ENCODE data around the gene KRTDAP. TPM values are rescaled to one million over a fixed set of nuclear protein-coding genes. Genes with fewer than 3 reads are reported as not detected.

The KRTDAP gene
- total and polyA plus RNA-seq, 4 experiments from 2014 or later = not detected

GRCh38 chr19:35455616-35456201 is 34.6 kb downstream of the KRTDAP start:
- H3K27me3 ChIP-seq (ENCODE audit: insufficient read depth, low read length) = no peaks in the 10 kb centered on the region
- Mint-ChIP-seq H3K4me1 (peaks cover 33 to 70% (median 50%) of the 10 kb centered on the region in 4 donors), H3K36me3 (no peaks in the 10 kb centered on the region), H3K4me3 (peak overlapping the region in 4 of 8 donors; percentile 10 to 29 (median 26)), H3K9me3 (no peaks in the 10 kb centered on the region), H3K27ac (peak overlapping the region in 3 of 7 donors; percentile 38 to 57 (median 55)), H3K27me3 (peaks cover 0 to 2% of the 10 kb centered on the region in 2 donors)
- ChIA-PET CTCF (ENCODE audit: partially characterized antibody) (interaction anchor here (1.6 kb wide), 1 partner anchor 102 kb away, joined by 5 read pairs; no protein-coding TSS in a partner anchor), POLR2A (ENCODE audit: partially characterized antibody) (no interaction called here)
- DNase-seq = peak in 3 of 5 donors; percentile 6 to 16 (median 12)
- no peak overlapping the region for H3K4me3 ChIP-seq (ENCODE audit: low read length in 2 of 2)
- no peak overlapping the region for H3K27ac ChIP-seq (ENCODE audit: low read depth, low read length)
- no peaks in the 10 kb centered on the region for H3K36me3 ChIP-seq (ENCODE audit: insufficient read depth, low read length)
- intact Hi-C loops (cut with micrococcal nuclease) = no loop called here
- H3K4me1 ChIP-seq (ENCODE audit: insufficient read depth, low read length) = peaks cover 53% of the 10 kb centered on the region
- H3K9me3 ChIP-seq (ENCODE audit: control insufficient read depth in 1 of 2, low read length in 2 of 2) = no peaks in the 10 kb centered on the region

GRCh38 chr19:35454663-35455062 is 35.6 kb downstream of the KRTDAP start:
- Mint-ChIP-seq H3K36me3 (no peaks in the 10 kb centered on the region), H3K27me3 (peaks cover 0 to 2% of the 10 kb centered on the region in 2 donors), H3K9me3 (no peaks in the 10 kb centered on the region), H3K4me3 (no peak overlapping the region), H3K4me1 (peaks cover 29 to 72% (median 46%) of the 10 kb centered on the region in 4 donors), H3K27ac (no peak overlapping the region)
- ChIA-PET CTCF (ENCODE audit: partially characterized antibody) (interaction anchor here (0.7 to 1.6 kb wide), 2 partner anchors 101 to 547 kb away, joined by 4 to 5 read pairs; no protein-coding TSS in a partner anchor), POLR2A (ENCODE audit: partially characterized antibody) (no interaction called here)
- Histone ChIP-seq H3K27me3 (ENCODE audit: insufficient read depth, low read length) (no peaks in the 10 kb centered on the region), H3K27ac (ENCODE audit: low read depth, low read length) (no peak overlapping the region), H3K4me3 (ENCODE audit: low read length in 2 of 2) (no peak overlapping the region), H3K9me3 (ENCODE audit: control insufficient read depth in 1 of 2, low read length in 2 of 2) (no peaks in the 10 kb centered on the region), H3K4me1 (ENCODE audit: insufficient read depth, low read length) (peaks cover 59% of the 10 kb centered on the region), H3K36me3 (ENCODE audit: insufficient read depth, low read length) (no peaks in the 10 kb centered on the region)
- intact Hi-C loops (cut with micrococcal nuclease) = no loop called here
- DNase-seq = no peak

- Histone ChIP-seq H3K4me1 (ENCODE audit: insufficient read depth, low read length) (peaks cover 39% of the 10 kb centered on the region), H3K9me3 (ENCODE audit: control insufficient read depth in 1 of 2, low read length in 2 of 2) (no peaks in the 10 kb centered on the region), H3K27ac (ENCODE audit: low read depth, low read length) (peak overlapping the region; percentile 15), H3K36me3 (ENCODE audit: insufficient read depth, low read length) (no peaks in the 10 kb centered on the region), H3K4me3 (ENCODE audit: low read length in 2 of 2) (peak overlapping the region in 1 of 2 donors; percentile 17), H3K27me3 (ENCODE audit: insufficient read depth, low read length) (no peaks in the 10 kb centered on the region)
- ChIA-PET POLR2A (ENCODE audit: partially characterized antibody) (interaction anchor here (0.6 to 2.9 kb wide), 3 partner anchors 12 to 485 kb away, joined by 3 to 16 read pairs (median 3); no protein-coding TSS in a partner anchor), CTCF (ENCODE audit: partially characterized antibody) (no interaction called here)
- intact Hi-C loops (cut with micrococcal nuclease) = no loop called here
- H3K4me1 Mint-ChIP-seq = peaks cover 22 to 71% (median 49%) of the 10 kb centered on the region in 4 donors
- peak overlapping the region in 7 of 8 donors; percentile 19 to 75 (median 70) for H3K4me3 Mint-ChIP-seq
- peak; percentile 37 to 49 (median 40) for DNase-seq
- H3K27ac Mint-ChIP-seq = peak overlapping the region; percentile 53 to 89 (median 64)
- H3K36me3 Mint-ChIP-seq = no peaks in the 10 kb centered on the region
- peaks cover 0 to 2% of the 10 kb centered on the region in 2 donors for H3K27me3 Mint-ChIP-seq
- no peaks in the 10 kb centered on the region for H3K9me3 Mint-ChIP-seq
Measured at GRCh38 chr19:35451338-35452096, 38.7 kb downstream of the KRTDAP start.

GRCh38 chr19:35449359-35450043 is 40.8 kb downstream of the KRTDAP start:
- H3K9me3 ChIP-seq (ENCODE audit: control insufficient read depth in 1 of 2, low read length in 2 of 2) = no peaks in the 10 kb centered on the region
- peaks cover 39% of the 10 kb centered on the region for H3K4me1 ChIP-seq (ENCODE audit: insufficient read depth, low read length)
- no peak for DNase-seq
- peak overlapping the region in 1 of 8 donors; percentile 20 for H3K4me3 Mint-ChIP-seq
- no peaks in the 10 kb centered on the region for H3K36me3 Mint-ChIP-seq
- no peak overlapping the region for H3K4me3 ChIP-seq (ENCODE audit: low read length in 2 of 2)
- no peaks in the 10 kb centered on the region for H3K27me3 ChIP-seq (ENCODE audit: insufficient read depth, low read length)
- peak overlapping the region in 2 of 7 donors; percentile 27 to 78 for H3K27ac Mint-ChIP-seq
- peaks cover 29 to 76% (median 54%) of the 10 kb centered on the region in 4 donors for H3K4me1 Mint-ChIP-seq
- H3K9me3 Mint-ChIP-seq = no peaks in the 10 kb centered on the region
- peaks cover 0 to 5% of the 10 kb centered on the region in 2 donors for H3K27me3 Mint-ChIP-seq
- H3K27ac ChIP-seq (ENCODE audit: low read depth, low read length) = no peak overlapping the region
- intact Hi-C loops (cut with micrococcal nuclease) = no loop called here
- CTCF ChIA-PET (ENCODE audit: partially characterized antibody) = interaction anchor here (1.1 kb wide), 1 partner anchor 45 kb away, joined by 3 read pairs; no protein-coding TSS in a partner anchor
- POLR2A ChIA-PET (ENCODE audit: partially characterized antibody) = interaction anchor here (1.8 kb wide), 1 partner anchor 13 kb away, joined by 7 read pairs; no protein-coding TSS in a partner anchor
- no peaks in the 10 kb centered on the region for H3K36me3 ChIP-seq (ENCODE audit: insufficient read depth, low read length)

GRCh38 chr19:35447606-35448469 is 42.4 kb downstream of the KRTDAP start, which contains the start of gene FFAR2:
Gene FFAR2 (plus strand): TSS chr19:35448257. CDS start chr19:35449715, 1,458 bp downstream.
- no peaks in the 10 kb centered on the region for H3K27me3 ChIP-seq (ENCODE audit: insufficient read depth, low read length)
- CTCF ChIA-PET (ENCODE audit: partially characterized antibody) = interaction anchor here (0.6 to 1.4 kb wide), 2 partner anchors 12 to 33 kb away, joined by 3 read pairs; no protein-coding TSS in a partner anchor
- no peaks in the 10 kb centered on the region for H3K9me3 ChIP-seq (ENCODE audit: control insufficient read depth in 1 of 2, low read length in 2 of 2)
- peak within 1 kb of the TSS in 3 of 8 donors; percentile 2 to 58 (median 15) for H3K4me3 Mint-ChIP-seq
- H3K36me3 ChIP-seq (ENCODE audit: insufficient read depth, low read length) = no peaks in the 10 kb centered on the region
- no peak within 1 kb of the TSS for H3K27ac ChIP-seq (ENCODE audit: low read depth, low read length)
- H3K4me1 Mint-ChIP-seq = peaks cover 29 to 70% (median 50%) of the 10 kb centered on the region in 4 donors
- H3K36me3 Mint-ChIP-seq = no peaks in the 10 kb centered on the region
- no peak within 1 kb of the TSS for H3K4me3 ChIP-seq (ENCODE audit: low read length in 2 of 2)
- peaks cover 0 to 5% of the 10 kb centered on the region in 2 donors for H3K27me3 Mint-ChIP-seq
- peaks cover 39% of the 10 kb centered on the region for H3K4me1 ChIP-seq (ENCODE audit: insufficient read depth, low read length)
- H3K9me3 Mint-ChIP-seq = no peaks in the 10 kb centered on the region
- DNase-seq = no peak
- intact Hi-C loops (cut with micrococcal nuclease) = no loop called here
- H3K27ac Mint-ChIP-seq = peak within 1 kb of the TSS in 6 of 7 donors; percentile 26 to 66 (median 44)
- POLR2A ChIA-PET (ENCODE audit: partially characterized antibody) = interaction anchor here (1.8 kb wide), 1 partner anchor 15 kb away, joined by 7 read pairs; no protein-coding TSS in a partner anchor

GRCh38 chr19:35445826-35446593 is 44.3 kb downstream of the KRTDAP start:
- ChIA-PET CTCF (ENCODE audit: partially characterized antibody) (no interaction called here), POLR2A (ENCODE audit: partially characterized antibody) (interaction anchor here (0.8 kb wide), 1 partner anchor 17 kb away, joined by 4 read pairs; no protein-coding TSS in a partner anchor)
- intact Hi-C loops (cut with micrococcal nuclease) = no loop called here
- Mint-ChIP-seq H3K36me3 (no peaks in the 10 kb centered on the region), H3K27me3 (peaks cover 0 to 4% of the 10 kb centered on the region in 2 donors), H3K27ac (peak overlapping the region; percentile 43 to 95 (median 78)), H3K4me3 (peak overlapping the region in 6 of 8 donors; percentile 10 to 69 (median 38)), H3K4me1 (peaks cover 19 to 53% (median 39%) of the 10 kb centered on the region in 4 donors), H3K9me3 (no peaks in the 10 kb centered on the region)
- no peak overlapping the region for H3K27ac ChIP-seq (ENCODE audit: low read depth, low read length)
- DNase-seq = peak; percentile 47 to 75 (median 57)
- no peak overlapping the region for H3K4me3 ChIP-seq (ENCODE audit: low read length in 2 of 2)
- H3K27me3 ChIP-seq (ENCODE audit: insufficient read depth, low read length) = no peaks in the 10 kb centered on the region
- H3K9me3 ChIP-seq (ENCODE audit: control insufficient read depth in 1 of 2, low read length in 2 of 2) = no peaks in the 10 kb centered on the region
- H3K4me1 ChIP-seq (ENCODE audit: insufficient read depth, low read length) = peaks cover 25% of the 10 kb centered on the region
- H3K36me3 ChIP-seq (ENCODE audit: insufficient read depth, low read length) = no peaks in the 10 kb centered on the region

All from CD4-positive, alpha-beta memory T cell (primary cell).